Keratinocyte (primary cell): ENCODE measurements around the gene CHID1. TPM values are rescaled to one million over a fixed set of nuclear protein-coding genes. Genes with fewer than 3 reads are reported as not detected.

Source experiments
- DNase-seq: peaks from one replicate; pipeline ENCODE4 v3.0.0-alpha.2; 2011; ENCODE audit warnings: low read depth, missing footprints, low spot score
- FAIRE-seq: peaks from 2 replicates; lab custom pipeline; 2011; peaks lifted over from hg19 to GRCh38; lab: Jason Lieb, UNC
- H2AFZ ChIP-seq: 2 replicates; pipeline ENCODE4 v1.6.0; 2012; ENCODE audit warnings: low read length, control low read depth, inconsistent platforms; ENCODE audit not compliant: control insufficient read depth
- H3K27ac ChIP-seq: 2 replicates; pipeline ENCODE4 v1.5.1; 2011; ENCODE audit warnings: low read length; ENCODE audit not compliant: control insufficient read depth, insufficient read depth
- H3K27me3 ChIP-seq: 3 replicates; pipeline ENCODE4 v1.6.0; 2011; ENCODE audit warnings: low read length; ENCODE audit not compliant: control insufficient read depth, insufficient read depth; ENCODE audit errors: extremely low read depth
- H3K36me3 ChIP-seq, 2 experiments: 2 replicates in 1 of 2; 3 replicates in 1 of 2; pipeline ENCODE4 v1.5.1; 2011; ENCODE audit warnings: low read length in 2 of 2, mild to moderate bottlenecking in 1 of 2; ENCODE audit not compliant: control insufficient read depth in 2 of 2, insufficient read depth in 2 of 2; ENCODE audit errors: extremely low read depth in 1 of 2
- H3K4me1 ChIP-seq: 3 replicates; pipeline ENCODE4 v1.5.1; 2011; ENCODE audit warnings: low read length; ENCODE audit not compliant: control insufficient read depth, insufficient read depth; ENCODE audit errors: extremely low read depth
- H3K4me2 ChIP-seq: 3 replicates; pipeline ENCODE4 v1.6.0; 2011; ENCODE audit warnings: low read depth, low read length; ENCODE audit not compliant: control insufficient read depth, insufficient read depth; ENCODE audit errors: extremely low read depth
- H3K4me3 ChIP-seq, 3 experiments: fragments of 200-600 bp in 1 of 3; sonication (generic) in 1 of 3; 2 replicates in 2 of 3; 3 replicates in 1 of 3; pipeline ENCODE4 v1.5.1; 2011 to 2016; ENCODE audit warnings: low read length in 3 of 3, mild to moderate bottlenecking in 3 of 3, control low read depth in 2 of 3, inconsistent platforms in 1 of 3, low read depth in 1 of 3, mixed read lengths in 1 of 3, mixed run types in 1 of 3, moderate library complexity in 1 of 3; ENCODE audit not compliant: control insufficient read depth in 2 of 3, insufficient read depth in 2 of 3; ENCODE audit errors: extremely low read depth in 1 of 3
- H3K79me2 ChIP-seq: 2 replicates; pipeline ENCODE4 v1.6.0; 2012; ENCODE audit warnings: low read length; ENCODE audit not compliant: control insufficient read depth, insufficient read depth
- H3K9ac ChIP-seq: 3 replicates; pipeline ENCODE4 v1.6.0; 2011; ENCODE audit warnings: low read length; ENCODE audit not compliant: control insufficient read depth, insufficient read depth; ENCODE audit errors: extremely low read depth
- H3K9me1 ChIP-seq: 3 replicates; pipeline ENCODE4 v1.6.0; 2011; ENCODE audit warnings: low read length; ENCODE audit not compliant: control insufficient read depth, insufficient read depth; ENCODE audit errors: extremely low read depth
- H3K9me3 ChIP-seq: 2 replicates; pipeline ENCODE4 v1.5.1; 2012; ENCODE audit warnings: low read depth, low read length; ENCODE audit not compliant: control insufficient read depth
- H4K20me1 ChIP-seq: 3 replicates; pipeline ENCODE4 v1.6.0; 2011; ENCODE audit warnings: low read length; ENCODE audit not compliant: control insufficient read depth, insufficient read depth; ENCODE audit errors: extremely low read depth
- EZH2 ChIP-seq: IDR thresholded peaks from one replicate; pipeline ENCODE4 v1.6.1; 2012; ENCODE audit warnings: inconsistent platforms, mild to moderate bottlenecking, low read length, moderate library complexity
- dilution Hi-C: fragments of 300-500 bp; cut with MboI; formaldehyde crosslinking; loops from one replicate; pipeline ENCODE4 v1.7.0; 2020; ENCODE audit warnings: low sequenced_read_pairs; ENCODE audit not compliant: extremely low pct_ligation_motif_present
- polyA plus RNA-seq, 5 experiments: library from polyadenylated mRNA; depleted of rRNA in 3 of 5; stranded (reverse) in 3 of 5; stranded (forward) in 1 of 5; unstranded in 1 of 5; fragments of >200 nt; gene quantifications; 1 replicate in 1 of 5; 2 replicates in 3 of 5; 3 replicates in 1 of 5; pipeline versions ENCODE4 v1.2.1 to v1.2.3, GENCODE V29; 2011 to 2012; ENCODE audit warnings: missing spikeins in 2 of 5, low read depth in 1 of 5, low replicate concordance in 1 of 5
- TF ChIP-seq, protein P1 (sequence below), 3 experiments: IDR thresholded peaks in 1 of 3; conservative IDR thresholded peaks in 1 of 3; optimal IDR thresholded peaks in 1 of 3; 2 replicates in 2 of 3; 3 replicates in 1 of 3; pipeline versions ENCODE3 to v1.5.1; 2011; ENCODE audit warnings: low read length in 3 of 3, mild to moderate bottlenecking in 3 of 3, moderate library complexity in 2 of 3, control low read depth in 1 of 3, inconsistent platforms in 1 of 3; ENCODE audit not compliant: insufficient read depth in 2 of 3; ENCODE audit errors: extremely low read depth in 1 of 3

Gene CHID1
- polyA plus RNA-seq, 1 donor (not counting 4 experiments of a cell fraction or from before 2014, with no cell fraction given) = 23.0 TPM

DNA sequence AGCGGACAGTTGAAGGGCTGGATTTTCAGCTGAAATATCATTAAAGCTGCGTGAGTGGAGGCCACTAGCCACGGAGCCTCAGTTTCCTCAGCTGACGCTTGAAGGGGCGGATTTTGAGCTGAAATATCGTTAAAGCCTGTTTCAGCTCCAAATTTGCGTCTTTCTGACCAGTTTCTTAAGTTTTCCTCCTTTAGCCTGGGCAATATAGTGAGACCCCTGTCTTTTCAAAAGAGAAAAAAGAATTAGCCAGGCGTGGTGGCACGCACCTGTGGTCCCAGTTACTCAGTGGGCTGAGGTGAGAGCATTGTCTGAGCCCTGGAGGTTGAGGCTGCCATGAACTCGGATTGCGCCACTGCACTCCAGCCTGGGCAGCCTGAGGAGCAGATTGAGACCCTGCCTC is 18.8 kb upstream of the CHID1 start:
- Histone ChIP-seq H3K79me2 (peaks cover 77% of the 10 kb centered on the region), H3K9me1 (peaks cover 5% of the 10 kb centered on the region), H3K36me3 (peaks cover 9 to 16% of the 10 kb centered on the region in 2 experiments), H2AFZ (no peak overlapping the region), H3K27me3 (no peaks in the 10 kb centered on the region), H3K9me3 (no peaks in the 10 kb centered on the region), H3K4me3 (no peak overlapping the region), H3K9ac (no peak overlapping the region), H4K20me1 (peaks cover 3% of the 10 kb centered on the region), H3K4me1 (peaks cover 10% of the 10 kb centered on the region), H3K27ac (no peak overlapping the region), H3K4me2 (no peak overlapping the region)
- DNase-seq = no peak
- dilution Hi-C loops = no loop called here
- TF ChIP-seq, protein P1, sequence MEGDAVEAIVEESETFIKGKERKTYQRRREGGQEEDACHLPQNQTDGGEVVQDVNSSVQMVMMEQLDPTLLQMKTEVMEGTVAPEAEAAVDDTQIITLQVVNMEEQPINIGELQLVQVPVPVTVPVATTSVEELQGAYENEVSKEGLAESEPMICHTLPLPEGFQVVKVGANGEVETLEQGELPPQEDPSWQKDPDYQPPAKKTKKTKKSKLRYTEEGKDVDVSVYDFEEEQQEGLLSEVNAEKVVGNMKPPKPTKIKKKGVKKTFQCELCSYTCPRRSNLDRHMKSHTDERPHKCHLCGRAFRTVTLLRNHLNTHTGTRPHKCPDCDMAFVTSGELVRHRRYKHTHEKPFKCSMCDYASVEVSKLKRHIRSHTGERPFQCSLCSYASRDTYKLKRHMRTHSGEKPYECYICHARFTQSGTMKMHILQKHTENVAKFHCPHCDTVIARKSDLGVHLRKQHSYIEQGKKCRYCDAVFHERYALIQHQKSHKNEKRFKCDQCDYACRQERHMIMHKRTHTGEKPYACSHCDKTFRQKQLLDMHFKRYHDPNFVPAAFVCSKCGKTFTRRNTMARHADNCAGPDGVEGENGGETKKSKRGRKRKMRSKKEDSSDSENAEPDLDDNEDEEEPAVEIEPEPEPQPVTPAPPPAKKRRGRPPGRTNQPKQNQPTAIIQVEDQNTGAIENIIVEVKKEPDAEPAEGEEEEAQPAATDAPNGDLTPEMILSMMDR (optimal IDR thresholded peaks at IDR 0.05 in 1 of 3, IDR thresholded peaks at IDR 0.05 in 1 of 3, conservative IDR thresholded peaks at IDR 0.05 in 1 of 3; ENCODE audit: extremely low read depth in 1 of 3, insufficient read depth in 2 of 3, low read length in 3 of 3) = no peak
- TF ChIP-seq EZH2 = no peak
- FAIRE-seq = no peak

DNA sequence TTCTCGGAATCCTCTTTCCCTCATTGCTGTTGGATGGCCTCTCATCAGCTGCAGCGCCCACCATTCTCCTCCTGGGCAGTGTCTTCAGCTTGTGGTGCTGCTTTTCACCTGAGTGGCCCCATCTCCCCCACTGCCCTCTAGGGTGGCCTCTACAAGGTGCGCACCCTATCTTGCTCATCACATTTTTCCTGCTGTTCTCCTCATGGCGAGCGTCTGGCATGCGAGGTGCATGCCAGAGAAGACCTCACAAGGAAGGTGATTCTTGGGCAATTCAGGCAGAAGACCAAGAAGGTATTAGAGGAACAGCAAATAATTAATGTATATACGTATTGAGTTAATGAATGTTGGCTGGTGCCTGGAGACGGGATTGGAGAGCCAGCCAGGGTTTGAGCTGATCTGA is 18.2 kb upstream of the CHID1 start:
- H2AFZ ChIP-seq = no peak overlapping the region
- peaks cover 5% of the 10 kb centered on the region for H3K9me1 ChIP-seq
- H3K4me2 ChIP-seq = no peak overlapping the region
- H3K4me3 ChIP-seq = no peak overlapping the region
- H3K79me2 ChIP-seq = peaks cover 71% of the 10 kb centered on the region
- H3K4me1 ChIP-seq = peaks cover 10% of the 10 kb centered on the region
- dilution Hi-C loops = no loop called here
- H3K27me3 ChIP-seq = no peaks in the 10 kb centered on the region
- TF ChIP-seq, protein P1 (optimal IDR thresholded peaks at IDR 0.05 in 1 of 3, IDR thresholded peaks at IDR 0.05 in 1 of 3, conservative IDR thresholded peaks at IDR 0.05 in 1 of 3; ENCODE audit: extremely low read depth in 1 of 3, insufficient read depth in 2 of 3, low read length in 3 of 3) = no peak
- TF ChIP-seq EZH2 = no peak
- no peaks in the 10 kb centered on the region for H3K9me3 ChIP-seq
- H3K27ac ChIP-seq = no peak overlapping the region
- peaks cover 3% of the 10 kb centered on the region for H4K20me1 ChIP-seq
- H3K9ac ChIP-seq = no peak overlapping the region
- DNase-seq (no peak), FAIRE-seq (no peak)
- H3K36me3 ChIP-seq = peaks cover 9 to 16% of the 10 kb centered on the region in 2 experiments
